Right ventricle myocardium inferior (tissue), 1 donor: ENCODE measurements around the gene TUBAL3. TPM values are rescaled to one million over a fixed set of nuclear protein-coding genes. Genes with fewer than 3 reads are reported as not detected.
"Not testable (repeated sequence)": the region's sequence is repeated elsewhere in the genome, so short reads cannot be mapped to it uniquely, and the experiment has no call there.

Experiments used
- ATAC-seq: fragments of 200-7000 bp; cut with Tn5 transposase; one replicate; pipeline ENCODE4 v1.9.1; 2020; ENCODE audit warnings: mild to moderate bottlenecking, moderate library complexity
- DNase-seq: peaks from one replicate; pipeline ENCODE4 v3.0.0; 2021; ENCODE audit errors: missing footprints
- intact Hi-C: fragments of 100-400 bp; cut with DNase I; formaldehyde crosslinking; loops from one replicate; pipeline ENCODE4 v1.11.0; 2022
- total RNA-seq: library from RNA; stranded (reverse); fragmentation: NEBNext Ultra II Directional; extraction: Animal tissue kit (Norgen Biotek cat#: 25700); gene quantifications from one replicate; pipeline ENCODE4 v1.2.1, GENCODE V29; 2021
- donor health status: DM: no; HTN: yes; CAD: no; lungs with severe emphysema.

Gene TUBAL3
- total RNA-seq, 1 donor from 2014 or later, result not detected

- no peak for DNase-seq
- intact Hi-C loops, result no loop called here
- no peak for ATAC-seq
Observed at GRCh38 chr10:5393529-5393928, 11.1 kb downstream of the TUBAL3 start.

- ATAC-seq (no peak), DNase-seq (no peak)
- intact Hi-C loops, result no loop called here
Observed at GRCh38 chr10:5391790-5392189, 12.8 kb downstream of the TUBAL3 start.

- ATAC-seq, result no peak
- no peak for DNase-seq
- intact Hi-C loops, result no loop called here
Observed at GRCh38 chr10:5390607-5391205, 13.9 kb downstream of the TUBAL3 start.

GRCh38 chr10:5387169-5387568 is 17.5 kb downstream of the TUBAL3 start:
- intact Hi-C loops, result no loop called here
- no peak for ATAC-seq
- no peak for DNase-seq

- intact Hi-C loops, result loop anchor here (2.0 kb wide), 1 partner anchor 534 kb away; no protein-coding TSS in a partner anchor
- no peak for ATAC-seq
- DNase-seq, result no peak
Observed at GRCh38 chr10:5385224-5385623, 19.4 kb downstream of the TUBAL3 start.

- DNase-seq, result no peak
- intact Hi-C loops, result no loop called here
- no peak for ATAC-seq
Observed at GRCh38 chr10:5381187-5381586, 23.4 kb downstream of the TUBAL3 start.

- intact Hi-C loops, ATAC-seq, DNase-seq: not testable (repeated sequence)
Observed at GRCh38 chr10:5380395-5380794, 24.2 kb downstream of the TUBAL3 start.

GRCh38 chr10:5379202-5379601 is 25.4 kb downstream of the TUBAL3 start:
- ATAC-seq, intact Hi-C loops, DNase-seq: not testable (repeated sequence)

- intact Hi-C loops, result no loop called here
- ATAC-seq, result no peak
- no peak for DNase-seq
Observed at GRCh38 chr10:5376450-5376849, 28.2 kb downstream of the TUBAL3 start.

- ATAC-seq, result no peak
- DNase-seq, result no peak
- intact Hi-C loops, result no loop called here
Observed at GRCh38 chr10:5373891-5374611, 30.6 kb downstream of the TUBAL3 start.

- DNase-seq, result no peak
- ATAC-seq, result no peak
- intact Hi-C loops, result no loop called here
Observed at GRCh38 chr10:5373307-5373706, 31.3 kb downstream of the TUBAL3 start.

GRCh38 chr10:5370493-5371352 is 33.9 kb downstream of the TUBAL3 start:
- intact Hi-C loops, result no loop called here
- ATAC-seq, result no peak
- DNase-seq, result no peak

GRCh38 chr10:5369362-5370158 is 35.1 kb downstream of the TUBAL3 start:
- DNase-seq (no peak), ATAC-seq (no peak)
- intact Hi-C loops, result no loop called here

GRCh38 chr10:5365928-5366327 is 38.7 kb downstream of the TUBAL3 start:
- DNase-seq (no peak), ATAC-seq (no peak)
- intact Hi-C loops, result no loop called here

GRCh38 chr10:5364890-5365338 is 39.7 kb downstream of the TUBAL3 start, which contains the start of gene UCN3:
UCN3 (plus strand) TSS chr10:5364966; CDS start chr10:5373721, 8,755 bp downstream.
- DNase-seq (no peak), ATAC-seq (no peak)
- intact Hi-C loops, result no loop called here

- DNase-seq (no peak), ATAC-seq (no peak)
- intact Hi-C loops, result no loop called here
Observed at GRCh38 chr10:5364374-5364773, 40.3 kb downstream of the TUBAL3 start.

GRCh38 chr10:5362873-5363272 is 41.8 kb downstream of the TUBAL3 start:
- no peak for ATAC-seq
- intact Hi-C loops, result no loop called here
- DNase-seq, result no peak

GRCh38 chr10:5361966-5362365 is 42.7 kb downstream of the TUBAL3 start:
- ATAC-seq (no peak), DNase-seq (no peak)
- intact Hi-C loops, result no loop called here
